ENCODE measurements around the gene MEGF9. TPM values are rescaled to one million over a fixed set of nuclear protein-coding genes. Genes with fewer than 3 reads are reported as not detected.

The MEGF9 gene
- total RNA-seq, 4 donors from 2014 or later: 19.7 to 24.7 (median 21.5) TPM

GRCh38 chr9:120707170-120707569, 7.1 kb downstream of the MEGF9 start:
- no peaks in the 10 kb centered on the region for H3K27me3 ChIP-seq
- no peak overlapping the region for H3K4me3 ChIP-seq
- no peak overlapping the region for H3K27ac ChIP-seq
- no peaks in the 10 kb centered on the region for H3K36me3 ChIP-seq
- TF ChIP-seq POLR2A (IDR thresholded peaks at IDR 0.05) (no peak), POLR2AphosphoS5 (IDR thresholded peaks at IDR 0.05) (no peak), EP300 (IDR thresholded peaks at IDR 0.05) (no peak), CTCF (IDR thresholded peaks at IDR 0.05) (no peak)
- peaks cover 0 to 56% (median 0%) of the 10 kb centered on the region in 3 donors for H3K4me1 ChIP-seq
- no peaks in the 10 kb centered on the region for H3K9me3 ChIP-seq
- WGBS, 2 donors (ENCODE audit: low coverage in 1 of 2): 90 to 93% methylated on average over 2 of the region's 2 CpGs
- ATAC-seq: no peak

DNA sequence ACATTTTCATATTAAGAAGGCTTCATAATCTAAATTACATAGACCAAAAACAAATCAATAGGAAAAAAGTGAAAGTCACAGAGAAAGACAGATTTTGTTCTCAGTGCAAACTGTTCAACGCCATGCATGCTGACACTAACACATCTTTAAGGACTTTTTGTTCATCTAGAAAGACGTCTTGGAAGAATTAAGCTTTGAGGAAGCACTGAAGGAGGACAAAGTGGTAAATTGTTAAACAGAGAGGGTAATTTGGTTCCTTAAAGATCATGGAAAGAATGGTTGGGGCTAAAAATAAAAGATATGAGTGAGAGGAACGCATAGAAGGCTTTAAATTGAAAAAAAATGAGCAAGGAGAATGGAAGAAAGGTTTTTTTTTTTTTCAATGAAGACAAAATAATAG, 9.1 kb downstream of the MEGF9 start:
- Histone ChIP-seq H3K36me3 (no peaks in the 10 kb centered on the region), H3K4me1 (peaks cover 0 to 36% (median 0%) of the 10 kb centered on the region in 3 donors), H3K27ac (no peak overlapping the region), H3K4me3 (no peak overlapping the region), H3K9me3 (no peaks in the 10 kb centered on the region), H3K27me3 (no peaks in the 10 kb centered on the region)
- TF ChIP-seq POLR2AphosphoS5 (IDR thresholded peaks at IDR 0.05) (no peak), POLR2A (IDR thresholded peaks at IDR 0.05) (no peak), EP300 (IDR thresholded peaks at IDR 0.05) (no peak)
- WGBS, 2 donors (ENCODE audit: low coverage in 1 of 2): 49 to 60% methylated on average over 3 of the region's 3 CpGs
- ATAC-seq: no peak

DNA sequence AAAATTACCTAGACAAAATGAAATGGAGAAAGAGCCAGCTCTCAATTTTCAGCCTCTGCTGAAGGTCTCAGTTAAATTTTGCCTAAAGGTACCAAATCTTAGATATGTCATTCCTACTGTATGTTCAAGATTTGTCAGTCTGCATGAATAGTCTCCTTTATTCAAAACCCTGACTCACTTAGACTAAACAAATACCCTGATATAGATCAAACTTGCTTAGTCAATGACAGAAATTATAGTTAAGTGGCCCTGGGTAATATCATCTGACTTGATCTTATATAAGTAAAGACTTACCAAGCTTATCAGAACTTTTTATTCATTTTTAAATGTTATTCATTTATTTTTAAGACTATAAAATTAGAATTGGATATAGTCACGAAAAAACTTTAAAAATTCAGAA, 12.2 kb downstream of the MEGF9 start:
- no peaks in the 10 kb centered on the region for H3K9me3 ChIP-seq
- no peaks in the 10 kb centered on the region for H3K27me3 ChIP-seq
- no peak overlapping the region for H3K4me3 ChIP-seq
- no peak overlapping the region for H3K27ac ChIP-seq
- ATAC-seq: no peak
- no peak for TF ChIP-seq POLR2AphosphoS5 (IDR thresholded peaks at IDR 0.05)
- no peak for TF ChIP-seq EP300 (IDR thresholded peaks at IDR 0.05)
- TF ChIP-seq CTCF (IDR thresholded peaks at IDR 0.05): no peak
- TF ChIP-seq POLR2A (IDR thresholded peaks at IDR 0.05): no peak
- 88 to 100% methylated on average over 1 of the region's 1 CpG for WGBS, 2 donors (ENCODE audit: low coverage in 1 of 2)
- peaks cover 0 to 17% (median 0%) of the 10 kb centered on the region in 3 donors for H3K4me1 ChIP-seq
- no peaks in the 10 kb centered on the region for H3K36me3 ChIP-seq

DNA sequence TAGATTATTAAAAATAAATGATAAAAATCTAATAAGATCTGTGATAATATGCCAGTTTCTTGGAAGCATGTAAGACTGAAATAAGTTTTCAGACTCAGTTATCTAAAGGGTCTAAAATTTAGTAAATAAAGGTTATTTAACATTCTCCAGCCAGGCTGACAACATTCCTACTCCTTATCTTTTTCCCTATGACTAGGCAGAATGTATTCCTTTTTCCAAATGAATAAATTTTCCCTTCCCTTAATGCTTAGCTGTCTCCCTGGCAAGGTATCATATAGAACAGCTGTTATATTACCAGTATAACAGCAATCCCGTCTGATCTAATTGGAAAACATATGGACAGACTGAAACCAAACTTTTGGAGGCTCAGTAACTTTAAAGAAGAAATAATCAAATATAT, 13.0 kb downstream of the MEGF9 start:
- H3K4me3 ChIP-seq: no peak overlapping the region
- WGBS, 2 donors (ENCODE audit: low coverage in 1 of 2): 38 to 77% methylated on average over 1 of the region's 1 CpG
- no peaks in the 10 kb centered on the region for H3K36me3 ChIP-seq

DNA sequence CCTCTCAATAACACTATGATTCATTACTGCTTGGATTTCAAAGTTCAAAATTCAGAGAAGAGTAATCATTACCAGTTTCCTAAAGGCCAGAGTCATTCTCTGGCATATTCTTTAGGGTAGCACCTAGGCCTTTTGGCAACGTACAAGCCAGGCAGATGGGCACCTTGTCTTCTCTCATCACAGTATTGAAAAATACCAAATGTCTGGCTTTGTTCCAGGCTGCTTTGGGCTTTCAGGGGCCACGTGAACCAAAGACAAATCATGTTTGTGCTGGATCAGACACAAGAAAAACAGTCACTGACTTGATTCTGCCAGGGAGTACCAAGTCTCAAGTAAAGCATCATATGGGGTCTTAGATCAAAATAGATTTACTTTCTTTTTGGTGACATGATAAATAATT, 15.5 kb downstream of the MEGF9 start:
- Histone ChIP-seq H3K4me3 (no peak overlapping the region), H3K9me3 (no peaks in the 10 kb centered on the region), H3K27me3 (no peaks in the 10 kb centered on the region), H3K27ac (no peak overlapping the region), H3K4me1 (peaks cover 0 to 6% (median 0%) of the 10 kb centered on the region in 3 donors), H3K36me3 (no peaks in the 10 kb centered on the region)
- no peak for TF ChIP-seq POLR2A (IDR thresholded peaks at IDR 0.05)
- no peak for TF ChIP-seq CTCF (IDR thresholded peaks at IDR 0.05)
- no peak for TF ChIP-seq EP300 (IDR thresholded peaks at IDR 0.05)
- no peak for TF ChIP-seq POLR2AphosphoS5 (IDR thresholded peaks at IDR 0.05)
- WGBS, 2 donors (ENCODE audit: low coverage in 1 of 2): 73 to 83% methylated on average over 2 of the region's 2 CpGs
- no peak for ATAC-seq

More for the DNA sequence above, 13.0 kb downstream of the MEGF9 start:
- H3K27ac ChIP-seq: no peak overlapping the region
- no peaks in the 10 kb centered on the region for H3K27me3 ChIP-seq
- no peaks in the 10 kb centered on the region for H3K9me3 ChIP-seq
- no peak for TF ChIP-seq POLR2AphosphoS5 (IDR thresholded peaks at IDR 0.05)
- no peak for TF ChIP-seq CTCF (IDR thresholded peaks at IDR 0.05)
- no peak for TF ChIP-seq EP300 (IDR thresholded peaks at IDR 0.05)
- no peak for TF ChIP-seq POLR2A (IDR thresholded peaks at IDR 0.05)
- H3K4me1 ChIP-seq: peaks cover 0 to 12% (median 0%) of the 10 kb centered on the region in 3 donors
- ATAC-seq: no peak

Measured in gastroesophageal sphincter (tissue), 4 donors.